ENCODE data around the gene NTM. TPM values are rescaled to one million over a fixed set of nuclear protein-coding genes. Genes with fewer than 3 reads are reported as not detected.

The NTM gene
- total and polyA plus RNA-seq, 2 donors (not counting 3 experiments of a cell fraction or from before 2014, with no cell fraction given): 1.00 to 1.1 TPM

GRCh38 chr11:131957201-131957600 lies 586.8 kb downstream of the NTM start:
- H3K27ac ChIP-seq (ENCODE audit: insufficient read depth, low read depth, low read length): no peak overlapping the region
- intact Hi-C loops (cut with micrococcal nuclease) (no loop called here), dilution Hi-C loops (cut with MboI; ENCODE audit: extremely low pct_ligation_motif_present, low sequenced_read_pairs) (no loop called here)
- H3K36me3 ChIP-seq (ENCODE audit: control insufficient read depth in 2 of 2, extremely low read depth in 1 of 2, insufficient read depth in 2 of 2, low read length in 2 of 2): no peaks in the 10 kb centered on the region
- H3K9ac ChIP-seq (replicated peaks; ENCODE audit: extremely low read depth, insufficient read depth, low read length): no peak overlapping the region
- no peak overlapping the region for H3K4me3 ChIP-seq (replicated peaks in 1 of 3; ENCODE audit: insufficient read depth in 1 of 3, low read depth in 1 of 3, low read length in 3 of 3)
- H3K9me3 ChIP-seq (replicated peaks; ENCODE audit: control insufficient read depth, insufficient read depth, low read length): no peaks in the 10 kb centered on the region
- H3K4me2 ChIP-seq (ENCODE audit: insufficient read depth, low read length): no peak overlapping the region
- TF ChIP-seq EZH2 (IDR thresholded peaks at IDR 0.05; ENCODE audit: borderline replicate concordance, low read depth, low read length, severe bottlenecking) (no peak), CTCF (IDR thresholded peaks at IDR 0.05; ENCODE audit: extremely low read depth in 1 of 2, insufficient read depth in 1 of 2, low read depth in 1 of 2, low read length in 2 of 2) (no peak), FOS (IDR thresholded peaks at IDR 0.05; ENCODE audit: borderline replicate concordance, insufficient read depth, low read length) (no peak), JUN (IDR thresholded peaks at IDR 0.05; ENCODE audit: borderline replicate concordance, insufficient read depth, insufficient read length, low read depth) (no peak), POLR2A (IDR thresholded peaks at IDR 0.05; ENCODE audit: low read depth, low read length) (no peak), MAX (IDR thresholded peaks at IDR 0.05; ENCODE audit: insufficient read depth, insufficient read length) (no peak), MYC (IDR thresholded peaks at IDR 0.05; ENCODE audit: low read depth, low read length) (no peak)
- H4K20me1 ChIP-seq (replicated peaks; ENCODE audit: control insufficient read depth, extremely low read depth, insufficient read depth, low read length): no peaks in the 10 kb centered on the region
- H2AFZ ChIP-seq (ENCODE audit: low read depth, low read length): no peak overlapping the region
- no peaks in the 10 kb centered on the region for H3K27me3 ChIP-seq (ENCODE audit: control insufficient read depth in 2 of 2, insufficient read depth in 2 of 2, low read length in 2 of 2)
- ChIA-PET POLR2A (no interaction called here), CTCF (no interaction called here)
- H3K9me1 ChIP-seq (replicated peaks; ENCODE audit: control insufficient read depth, extremely low read depth, insufficient read depth, low read length): no peaks in the 10 kb centered on the region
- DNase-seq (ENCODE audit: low read depth, low spot score) (no peak), FAIRE-seq (no peak)
- no TSS peak for BruUV-seq (replicated peaks)
- no peaks in the 10 kb centered on the region for H3K79me2 ChIP-seq (ENCODE audit: control insufficient read depth, insufficient read depth, low read length)
- no peaks in the 10 kb centered on the region for H3K4me1 ChIP-seq (ENCODE audit: control insufficient read depth, extremely low read depth, insufficient read depth, low read length)

All from endothelial cell of umbilical vein (primary cell).